B cell (primary cell): ENCODE measurements around the gene MAMDC4. TPM values are rescaled to one million over a fixed set of nuclear protein-coding genes. Genes with fewer than 3 reads are reported as not detected.

ENCODE experiments used
- ATAC-seq: fragments of 200-7000 bp; cut with Tn5 transposase; one replicate; pipeline ENCODE4 v1.10.0; 2021; ENCODE audit warnings: low read depth, mild to moderate bottlenecking, moderate number of reproducible peaks, moderate library complexity
- CTCF ChIA-PET: fragments of 350-600 bp; sonication (Branson Sonifier 250); formaldehyde crosslinking; loops from one replicate; lab custom pipeline; 2021; ENCODE audit warnings: antibody characterized with exemption, inconsistent platforms; lab: Charles Lee
- POLR2A ChIA-PET: fragments of 350-600 bp; sonication (Branson Sonifier 250); formaldehyde crosslinking; loops from one replicate; lab custom pipeline; 2021; ENCODE audit warnings: antibody characterized with exemption; lab: Charles Lee
- DNase-seq: peaks from one replicate; pipeline ENCODE4 v3.0.0; 2013
- H2AFZ ChIP-seq: 2 replicates; pipeline ENCODE4 v1.6.1; 2012; ENCODE audit warnings: mild to moderate bottlenecking, low read depth, low read length; ENCODE audit not compliant: insufficient read depth, poor library complexity, severe bottlenecking
- H3K27ac ChIP-seq, 2 donors: 1 replicate in 1 of 2; 2 replicates in 1 of 2; pipeline ENCODE4 v1.5.1; 2012 to 2013; ENCODE audit warnings: low read length in 2 of 2, mild to moderate bottlenecking in 2 of 2, moderate library complexity in 1 of 2
- H3K27me3 ChIP-seq, 4 experiments: fragments of 200-600 bp in 1 of 4; sonication (generic) in 1 of 4; replicated peaks in 1 of 4; 1 replicate in 2 of 4; 2 replicates in 2 of 4; pipeline versions ENCODE4 v1.6.1 to v1.7.0; 2013 to 2016; ENCODE audit warnings: low read length in 3 of 4, mild to moderate bottlenecking in 2 of 4, mixed read lengths in 1 of 4, moderate library complexity in 1 of 4; ENCODE audit not compliant: insufficient read depth in 4 of 4, control insufficient read depth in 3 of 4; ENCODE audit errors: control extremely low read depth in 1 of 4
- H3K36me3 ChIP-seq, 2 experiments: replicated peaks in 1 of 2; 1 replicate in 1 of 2; 2 replicates in 1 of 2; pipeline versions ENCODE4 v1.6.1 to v1.7.1; 2013; ENCODE audit warnings: low read length in 1 of 2; ENCODE audit not compliant: insufficient read depth in 2 of 2, control insufficient read depth in 1 of 2; ENCODE audit errors: control extremely low read depth in 1 of 2, extremely low read depth in 1 of 2
- H3K4me1 ChIP-seq, 2 donors: fragments of 200-600 bp in 1 of 2; sonication (generic) in 1 of 2; 1 replicate in 1 of 2; 2 replicates in 1 of 2; pipeline versions ENCODE4 v1.5.1 to v1.6.1; 2013 to 2017; ENCODE audit warnings: low read length in 2 of 2; ENCODE audit not compliant: control insufficient read depth in 2 of 2, insufficient read depth in 2 of 2
- H3K4me2 ChIP-seq: replicated peaks from 2 replicates; pipeline ENCODE3; 2012; ENCODE audit warnings: mild to moderate bottlenecking, low read depth, low read length; ENCODE audit not compliant: poor library complexity, severe bottlenecking
- H3K4me3 ChIP-seq, 5 experiments: fragments of 200-600 bp in 1 of 5; sonication (generic) in 1 of 5; 1 replicate in 3 of 5; 2 replicates in 2 of 5; pipeline versions ENCODE4 v1.5.1 to v1.7.0; 2011 to 2016; ENCODE audit warnings: low read length in 4 of 5, mild to moderate bottlenecking in 4 of 5, low read depth in 2 of 5, control low read depth in 1 of 5, moderate library complexity in 1 of 5; ENCODE audit not compliant: insufficient read depth in 1 of 5; ENCODE audit errors: control extremely low read depth in 1 of 5, extremely low read depth in 1 of 5
- H3K79me2 ChIP-seq: fragments of 200-600 bp; sonication (generic); one replicate; pipeline ENCODE4 v1.6.0; 2016; ENCODE audit warnings: low read length; ENCODE audit not compliant: control insufficient read depth, insufficient read depth
- H3K9ac ChIP-seq: fragments of 200-600 bp; sonication (generic); 2 replicates; pipeline ENCODE4 v1.6.1; 2017; ENCODE audit warnings: mild to moderate bottlenecking, low read length, moderate library complexity
- H3K9me3 ChIP-seq, 3 donors: one replicate each; pipeline versions ENCODE4 v1.6.1 to v1.7.1; 2013; ENCODE audit warnings: low read length in 2 of 3; ENCODE audit not compliant: control insufficient read depth in 2 of 3, insufficient read depth in 1 of 3; ENCODE audit errors: control extremely low read depth in 1 of 3
- H4K20me1 ChIP-seq: 2 replicates; pipeline ENCODE4 v1.6.0; 2012; ENCODE audit warnings: mild to moderate bottlenecking, low read length; ENCODE audit not compliant: insufficient read depth, control insufficient read depth, poor library complexity, severe bottlenecking
- H3K27ac Mint-ChIP-seq: one replicate; pipeline ENCODE4 v1.8.0; 2021; ENCODE audit warnings: mixed read lengths
- H3K27me3 Mint-ChIP-seq: one replicate; pipeline ENCODE4 v1.8.0; 2021; ENCODE audit warnings: mixed read lengths
- H3K4me1 Mint-ChIP-seq: one replicate; pipeline ENCODE4 v1.8.0; 2021; ENCODE audit warnings: mixed read lengths
- H3K4me3 Mint-ChIP-seq: one replicate; pipeline ENCODE4 v1.8.0; 2021; ENCODE audit warnings: mixed read lengths
- H3K9me3 Mint-ChIP-seq: one replicate; pipeline ENCODE4 v1.8.0; 2022; ENCODE audit warnings: mixed read lengths; ENCODE audit not compliant: insufficient read depth
- EZH2 ChIP-seq: IDR thresholded peaks from 2 replicates; pipeline ENCODE4 v1.6.1; 2012; ENCODE audit warnings: borderline replicate concordance, low read depth, mild to moderate bottlenecking, moderate library complexity, low read length; ENCODE audit not compliant: insufficient read depth, poor library complexity, severe bottlenecking
- WGBS: methylation state at CpG from one replicate; pipeline ENCODE4 v1.1.5; 2013; ENCODE audit warnings: missing lambda C conversion rate; ENCODE audit not compliant: insufficient coverage; 5-methylcytosine and 5-hydroxymethylcytosine counted together
- intact Hi-C: fragments of 100-400 bp; cut with micrococcal nuclease; formaldehyde crosslinking; loops from one replicate; pipeline ENCODE4 v1.10.0; 2022
- polyA plus RNA-seq: library from polyadenylated mRNA; depleted of rRNA; stranded (reverse); fragments of >200 nt; gene quantifications from 2 replicates; pipeline ENCODE4 v1.2.3, GENCODE V29; 2012
- total RNA-seq, 2 donors: library from RNA; stranded (reverse); fragments of 120-200 nt in 1 of 2; gene quantifications; 1 replicate in 1 of 2; 2 replicates in 1 of 2; pipeline versions ENCODE4 v1.2.3 to v1.2.4, GENCODE V29; 2013 to 2022
- TF ChIP-seq, protein P1 (sequence below): fragments of 200-600 bp; IDR thresholded peaks from one replicate; pipeline ENCODE4 v1.8.0; 2022; ENCODE audit warnings: antibody characterized with exemption, mild to moderate bottlenecking

MAMDC4 gene
- total and polyA plus RNA-seq, 2 donors (not counting 1 experiment from before 2014, with no cell fraction given), result 5.4 to 6.8 TPM

DNA sequence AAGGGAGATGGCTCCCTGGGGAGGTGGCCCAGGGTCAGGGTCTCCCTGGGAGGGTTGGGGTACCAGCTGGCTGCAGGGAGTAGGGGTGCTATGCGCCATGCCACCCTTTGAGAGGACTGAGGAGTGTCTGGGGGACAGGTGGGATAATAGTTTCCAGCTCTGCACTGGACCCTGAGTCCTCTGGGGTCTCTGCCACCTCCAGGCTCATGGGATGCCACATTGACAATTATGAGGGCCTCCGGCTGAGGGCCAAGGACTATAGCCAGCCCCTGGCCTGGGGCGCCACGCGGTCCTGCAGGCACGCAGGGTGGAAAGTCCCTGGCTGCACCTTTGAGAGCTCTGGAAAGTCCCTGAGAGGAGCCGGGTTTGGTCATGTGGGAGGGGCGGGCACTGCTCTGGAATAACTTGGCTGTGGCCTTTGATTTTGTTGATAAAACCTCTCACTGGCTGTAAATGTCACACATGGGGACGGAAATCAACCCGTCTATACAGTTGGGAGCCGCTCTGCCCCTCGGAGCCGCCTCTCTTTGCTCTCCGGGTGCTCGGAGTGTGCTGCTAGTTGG lies 50.2 kb downstream of the MAMDC4 start:
- Mint-ChIP-seq H3K27ac (peak overlapping the region; percentile 96), H3K9me3 (no peaks in the 10 kb centered on the region), H3K27me3 (no peaks in the 10 kb centered on the region), H3K4me1 (peaks cover 47% of the 10 kb centered on the region), H3K4me3 (peak overlapping the region; percentile 83)
- no peak for TF ChIP-seq EZH2
- TF ChIP-seq, protein P1, sequence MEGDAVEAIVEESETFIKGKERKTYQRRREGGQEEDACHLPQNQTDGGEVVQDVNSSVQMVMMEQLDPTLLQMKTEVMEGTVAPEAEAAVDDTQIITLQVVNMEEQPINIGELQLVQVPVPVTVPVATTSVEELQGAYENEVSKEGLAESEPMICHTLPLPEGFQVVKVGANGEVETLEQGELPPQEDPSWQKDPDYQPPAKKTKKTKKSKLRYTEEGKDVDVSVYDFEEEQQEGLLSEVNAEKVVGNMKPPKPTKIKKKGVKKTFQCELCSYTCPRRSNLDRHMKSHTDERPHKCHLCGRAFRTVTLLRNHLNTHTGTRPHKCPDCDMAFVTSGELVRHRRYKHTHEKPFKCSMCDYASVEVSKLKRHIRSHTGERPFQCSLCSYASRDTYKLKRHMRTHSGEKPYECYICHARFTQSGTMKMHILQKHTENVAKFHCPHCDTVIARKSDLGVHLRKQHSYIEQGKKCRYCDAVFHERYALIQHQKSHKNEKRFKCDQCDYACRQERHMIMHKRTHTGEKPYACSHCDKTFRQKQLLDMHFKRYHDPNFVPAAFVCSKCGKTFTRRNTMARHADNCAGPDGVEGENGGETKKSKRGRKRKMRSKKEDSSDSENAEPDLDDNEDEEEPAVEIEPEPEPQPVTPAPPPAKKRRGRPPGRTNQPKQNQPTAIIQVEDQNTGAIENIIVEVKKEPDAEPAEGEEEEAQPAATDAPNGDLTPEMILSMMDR, result no peak
- Histone ChIP-seq H3K4me2 (peak overlapping the region; percentile 79), H3K4me3 (peak overlapping the region in 3 of 5 experiments; percentile 23 to 47 (median 32)), H3K79me2 (peaks cover 71% of the 10 kb centered on the region), H3K4me1 (peaks cover 24 to 41% of the 10 kb centered on the region in 2 donors), H2AFZ (peak overlapping the region; percentile 19), H3K9me3 (no peaks in the 10 kb centered on the region), H3K36me3 (peaks cover 0 to 50% of the 10 kb centered on the region in 2 experiments), H3K9ac (peak overlapping the region; percentile 61), H4K20me1 (peaks cover 36% of the 10 kb centered on the region), H3K27me3 (no peaks in the 10 kb centered on the region), H3K27ac (peak overlapping the region; percentile 90 to 96)
- POLR2A ChIA-PET, result interaction anchor here (0.5 to 3.2 kb wide), 4 partner anchors 8 to 338 kb away, joined by 3 to 23 read pairs (median 6); partner anchors contain the start of genes TRAF2 and TUBB4B
- ATAC-seq (peak; percentile 83), DNase-seq (peak; percentile 85)
- intact Hi-C loops, result loop anchor here (1.0 to 5.0 kb wide), 4 partner anchors 16 to 55 kb away; partner anchors contain the start of genes FBXW5, PHPT1 and TRAF2
- CTCF ChIA-PET, result interaction anchor here (0.6 to 1.8 kb wide), 8 partner anchors 9 to 133 kb away, joined by 3 to 8 read pairs (median 3); partner anchors contain the start of genes AJM1 and TRAF2
- 52% methylated on average over 15 of the region's 15 CpGs for WGBS
